ENCODE measurements around the gene RAPGEF1.

GRCh38 chr9:131670247-131671132, 69.4 kb downstream of the RAPGEF1 start:
- TF ChIP-seq CTCF (conservative IDR thresholded peaks at IDR 0.05; ENCODE audit: low read length), result no peak
- no peak for TF ChIP-seq EZH2phosphoT487 (IDR thresholded peaks at IDR 0.05; ENCODE audit: borderline replicate concordance, low read depth, low read length)
